ENCODE data around the gene HS6ST3.

DNA sequence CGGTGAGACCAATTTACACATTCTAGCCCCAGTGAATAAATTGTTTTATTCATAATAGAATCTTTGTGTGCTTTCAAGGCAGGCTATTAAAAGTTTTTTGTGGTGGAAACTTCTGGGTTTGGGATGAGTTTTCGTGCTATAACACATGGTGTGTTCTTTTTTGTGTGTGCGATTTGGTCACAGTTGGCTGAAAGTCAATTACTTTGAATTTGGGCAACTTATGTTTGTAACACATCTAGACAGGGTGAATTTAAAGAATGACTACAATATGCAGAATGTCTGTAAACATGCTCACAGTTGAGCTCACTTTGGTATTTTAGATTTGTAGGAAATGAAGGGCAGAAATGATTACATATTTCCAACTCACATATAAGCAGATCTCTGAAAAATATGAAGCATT is 597.3 kb downstream of the HS6ST3 start:
- no peak for TF ChIP-seq EZH2phosphoT487 (IDR thresholded peaks at IDR 0.05; ENCODE audit: insufficient read depth, low read depth)
- no peak for TF ChIP-seq EZH2 (IDR thresholded peaks at IDR 0.05; ENCODE audit: insufficient read depth, poor library complexity, severe bottlenecking)

All from GM23248 (cell line).